Measurements from ENCODE around the gene SIX5.

GRCh38 chr19:45746866-45747265, 22.2 kb downstream of the SIX5 start:
- TF ChIP-seq CTCF (tag by site-specific recombination; IDR thresholded peaks at IDR 0.05) = no peak
- TF ChIP-seq TCF7L2 (IDR thresholded peaks at IDR 0.05; ENCODE audit: borderline replicate concordance, low read depth, low read length) = no peak
- TF ChIP-seq ZNF239 (tag by site-specific recombination; IDR thresholded peaks at IDR 0.05) = no peak
- TF ChIP-seq ELK4 (IDR thresholded peaks at IDR 0.05; ENCODE audit: borderline replicate concordance, low read depth, low read length) = no peak
- TF ChIP-seq HOXA7 (CRISPR knock-in tag; IDR thresholded peaks at IDR 0.05; ENCODE audit: borderline replicate concordance) = no peak
- no peak for TF ChIP-seq ZNF10 (tag by site-specific recombination; IDR thresholded peaks at IDR 0.05)
- TF ChIP-seq ZNF658 (tag by site-specific recombination; IDR thresholded peaks at IDR 0.05) = no peak
- TF ChIP-seq ZNF843 (tag by site-specific recombination; IDR thresholded peaks at IDR 0.05) = no peak
- no peak for TF ChIP-seq ZSCAN18 (tag by site-specific recombination; IDR thresholded peaks at IDR 0.05)
- TF ChIP-seq ZNF184 (tag by site-specific recombination; IDR thresholded peaks at IDR 0.05) = no peak
- no peak for TF ChIP-seq ZNF544 (tag by site-specific recombination; IDR thresholded peaks at IDR 0.05)
- no peak for TF ChIP-seq ZNF112 (tag by site-specific recombination; IDR thresholded peaks at IDR 0.05)
- no peak for TF ChIP-seq YY1 (tag by site-specific recombination; IDR thresholded peaks at IDR 0.05)
- no peak for TF ChIP-seq KLF8 (tag by site-specific recombination; IDR thresholded peaks at IDR 0.05)
